Natural killer cell (primary cell): ENCODE data around the gene ZNF205. TPM values are rescaled to one million over a fixed set of nuclear protein-coding genes. Genes with fewer than 3 reads are reported as not detected.

Experiments used
- ATAC-seq, 3 donors: fragments of 150-1000 bp in 2 of 3; fragments of 200-7000 bp in 1 of 3; cut with Tn5 transposase; 1 replicate in 1 of 3; 2 replicates in 2 of 3; pipeline ENCODE4 v1.10.0; 2021; ENCODE audit warnings: mild to moderate bottlenecking in 2 of 3, moderate library complexity in 2 of 3
- DNase-seq, 2 donors: peaks; one replicate each; pipeline versions ENCODE4 v3.0.0 to v3.0.0-alpha.2; 2013 to 2021; ENCODE audit warnings: mixed read lengths in 1 of 2
- H3K27ac ChIP-seq: one replicate; pipeline ENCODE4 v1.5.1; 2013; ENCODE audit warnings: mild to moderate bottlenecking, low read length
- H3K27me3 ChIP-seq: one replicate; pipeline ENCODE4 v1.6.1; 2013; ENCODE audit warnings: low read length; ENCODE audit not compliant: control insufficient read depth, insufficient read depth
- H3K36me3 ChIP-seq: one replicate; pipeline ENCODE4 v1.6.1; 2013; ENCODE audit warnings: low read length; ENCODE audit not compliant: control insufficient read depth, insufficient read depth
- H3K4me1 ChIP-seq: one replicate; pipeline ENCODE4 v1.6.1; 2013; ENCODE audit warnings: low read length; ENCODE audit not compliant: control insufficient read depth, insufficient read depth
- H3K4me3 ChIP-seq: one replicate; pipeline ENCODE4 v1.5.1; 2013; ENCODE audit warnings: low read length
- H3K9me3 ChIP-seq: one replicate; pipeline ENCODE4 v1.6.1; 2013; ENCODE audit warnings: low read length; ENCODE audit not compliant: control insufficient read depth, insufficient read depth
- H3K27ac Mint-ChIP-seq, 2 donors: one replicate each; pipeline ENCODE4 v1.8.0; 2022; ENCODE audit warnings: mild to moderate bottlenecking in 2 of 2, mixed read lengths in 2 of 2, moderate library complexity in 1 of 2
- H3K27me3 Mint-ChIP-seq, 2 donors: one replicate each; pipeline ENCODE4 v1.8.0; 2022; ENCODE audit warnings: low read depth in 2 of 2, mixed read lengths in 2 of 2
- H3K36me3 Mint-ChIP-seq: one replicate; pipeline ENCODE4 v1.8.0; 2022; ENCODE audit warnings: mixed read lengths
- H3K4me1 Mint-ChIP-seq, 2 donors: one replicate each; pipeline ENCODE4 v1.8.0; 2022; ENCODE audit warnings: mixed read lengths in 2 of 2
- H3K4me3 Mint-ChIP-seq: one replicate; pipeline ENCODE4 v1.8.0; 2022; ENCODE audit warnings: mild to moderate bottlenecking, moderate library complexity, mixed read lengths
- H3K9me3 Mint-ChIP-seq, 2 donors: one replicate each; pipeline ENCODE4 v1.8.0; 2022; ENCODE audit warnings: mixed read lengths in 2 of 2
- WGBS: methylation state at CpG from one replicate; pipeline ENCODE4 v1.1.7; 2013; ENCODE audit warnings: missing lambda C conversion rate; ENCODE audit not compliant: insufficient coverage; 5-methylcytosine and 5-hydroxymethylcytosine counted together
- intact Hi-C: fragments of 100-400 bp; cut with micrococcal nuclease; formaldehyde crosslinking; loops from one replicate; pipeline ENCODE4 v1.14.2; 2022
- total RNA-seq, 4 donors: library from RNA; stranded (reverse); fragments of 120-200 nt in 1 of 4; gene quantifications; one replicate each; pipeline versions ENCODE4 v1.2.3 to v1.2.4, GENCODE V29; 2013 to 2022
- TF ChIP-seq, protein P1 (sequence below): fragments of 200-600 bp; IDR thresholded peaks from one replicate; pipeline ENCODE4 v1.8.0; 2022; ENCODE audit warnings: antibody characterized with exemption

The ZNF205 gene
- total RNA-seq = under 1 TPM in 1 of 3 donors, not detected in 2; 0.16 TPM
- total RNA-seq (2013) = 0.16 TPM

DNA sequence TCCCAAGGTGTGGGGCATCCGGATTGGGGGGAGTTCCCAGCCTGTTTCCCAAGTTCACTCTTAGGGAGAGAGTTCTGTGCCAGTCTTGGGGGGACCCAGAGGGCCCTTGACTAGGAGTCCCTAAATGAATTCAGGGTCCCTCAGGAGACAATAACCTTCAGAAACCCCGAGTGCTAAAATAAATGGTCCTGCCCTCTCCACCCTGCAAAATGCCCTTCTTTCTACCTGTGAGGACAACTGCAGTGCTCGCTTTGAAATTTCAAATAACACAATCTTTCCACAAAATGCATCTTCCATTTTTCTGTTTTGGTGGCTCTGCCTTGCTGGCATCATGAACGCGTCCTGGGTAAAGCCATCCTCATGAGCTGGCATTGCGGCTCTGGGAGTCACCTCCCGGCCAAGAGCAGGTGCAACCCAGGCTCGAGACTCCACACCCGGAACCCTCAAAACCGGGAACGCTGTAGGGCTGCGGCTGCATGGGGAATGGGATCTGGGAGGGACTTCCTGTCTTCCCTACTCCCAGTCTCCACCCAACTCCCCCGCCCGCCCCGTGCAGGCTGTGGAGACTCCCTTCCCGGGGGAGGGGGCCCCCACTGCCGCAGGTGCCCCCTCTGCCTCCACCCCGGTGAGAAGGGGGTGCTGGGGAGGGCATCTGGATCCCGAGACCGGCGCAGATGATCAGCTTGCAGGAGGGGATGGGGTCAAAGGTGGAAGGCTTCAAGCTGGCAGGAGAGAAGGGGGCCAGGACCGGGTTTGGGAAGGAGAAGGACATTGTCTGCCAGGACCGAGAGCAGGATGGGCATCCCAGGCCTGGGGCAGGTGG is at the start of gene ZNF205:
Gene ZNF205 (plus strand): TSS at position 529 of the 823 bp plus-strand sequence. CDS start 845 bp downstream, outside the sequence.
- ATAC-seq (no peak), DNase-seq (no peak)
- H3K4me1 ChIP-seq = peaks cover 2% of the 10 kb centered on the region
- Mint-ChIP-seq H3K27me3 (no peaks in the 10 kb centered on the region), H3K36me3 (no peaks in the 10 kb centered on the region), H3K4me3 (no peak within 1 kb of the TSS), H3K4me1 (peaks cover 2% of the 10 kb centered on the region in 2 donors), H3K9me3 (no peaks in the 10 kb centered on the region), H3K27ac (no peak within 1 kb of the TSS)
- intact Hi-C loops = no loop called here
- TF ChIP-seq, protein P1, sequence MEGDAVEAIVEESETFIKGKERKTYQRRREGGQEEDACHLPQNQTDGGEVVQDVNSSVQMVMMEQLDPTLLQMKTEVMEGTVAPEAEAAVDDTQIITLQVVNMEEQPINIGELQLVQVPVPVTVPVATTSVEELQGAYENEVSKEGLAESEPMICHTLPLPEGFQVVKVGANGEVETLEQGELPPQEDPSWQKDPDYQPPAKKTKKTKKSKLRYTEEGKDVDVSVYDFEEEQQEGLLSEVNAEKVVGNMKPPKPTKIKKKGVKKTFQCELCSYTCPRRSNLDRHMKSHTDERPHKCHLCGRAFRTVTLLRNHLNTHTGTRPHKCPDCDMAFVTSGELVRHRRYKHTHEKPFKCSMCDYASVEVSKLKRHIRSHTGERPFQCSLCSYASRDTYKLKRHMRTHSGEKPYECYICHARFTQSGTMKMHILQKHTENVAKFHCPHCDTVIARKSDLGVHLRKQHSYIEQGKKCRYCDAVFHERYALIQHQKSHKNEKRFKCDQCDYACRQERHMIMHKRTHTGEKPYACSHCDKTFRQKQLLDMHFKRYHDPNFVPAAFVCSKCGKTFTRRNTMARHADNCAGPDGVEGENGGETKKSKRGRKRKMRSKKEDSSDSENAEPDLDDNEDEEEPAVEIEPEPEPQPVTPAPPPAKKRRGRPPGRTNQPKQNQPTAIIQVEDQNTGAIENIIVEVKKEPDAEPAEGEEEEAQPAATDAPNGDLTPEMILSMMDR = no peak
- H3K27me3 ChIP-seq = no peaks in the 10 kb centered on the region
- H3K27ac ChIP-seq = no peak within 1 kb of the TSS
- H3K36me3 ChIP-seq = no peaks in the 10 kb centered on the region
- no peaks in the 10 kb centered on the region for H3K9me3 ChIP-seq
- 38% methylated on average over 17 of the region's 23 CpGs for WGBS
- H3K4me3 ChIP-seq = no peak within 1 kb of the TSS

DNA sequence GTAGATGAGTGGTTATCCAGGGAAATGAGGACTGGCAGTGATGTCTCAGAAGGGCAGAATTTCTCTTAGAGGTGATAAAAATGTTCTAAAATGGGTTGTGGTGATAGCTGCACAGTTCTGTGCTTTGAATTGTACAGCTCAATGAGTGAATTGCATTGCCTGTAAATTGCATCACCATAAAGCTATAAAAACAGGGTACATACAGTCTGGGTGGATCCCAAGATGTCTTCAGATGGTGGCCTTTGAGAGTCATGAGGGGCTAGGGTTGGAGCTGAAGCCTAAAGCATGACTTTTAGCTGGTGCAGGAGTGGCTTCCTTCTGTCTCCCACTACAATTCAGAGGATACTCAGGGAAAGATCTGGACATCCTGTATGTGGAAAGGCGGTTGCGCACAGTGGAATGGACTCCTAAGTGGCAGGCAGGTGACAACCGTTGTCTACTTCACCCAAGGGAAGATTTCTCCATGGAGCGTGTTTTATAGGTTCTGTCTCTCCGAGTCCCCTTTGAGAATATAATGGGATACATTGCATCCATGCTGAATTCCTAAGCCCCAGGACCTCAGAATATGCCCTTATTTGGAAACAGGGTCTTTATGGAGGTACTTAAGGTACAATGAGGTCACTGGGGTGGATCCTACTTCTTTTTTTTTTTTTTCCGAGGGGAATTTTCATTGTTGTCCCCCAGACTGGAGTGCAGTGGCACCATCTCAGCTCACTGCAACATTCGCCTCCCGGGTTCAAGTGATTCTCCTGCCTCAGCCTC is 48.6 kb upstream of the ZNF205 start:
- H3K36me3 Mint-ChIP-seq = no peaks in the 10 kb centered on the region
- no peaks in the 10 kb centered on the region for H3K9me3 ChIP-seq
- H3K9me3 Mint-ChIP-seq = no peaks in the 10 kb centered on the region
- H3K4me1 Mint-ChIP-seq = peaks cover 25 to 64% of the 10 kb centered on the region in 2 donors
- 98% methylated on average over 8 of the region's 8 CpGs for WGBS
- H3K4me3 Mint-ChIP-seq = peak overlapping the region; percentile 18
- H3K4me1 ChIP-seq = peaks cover 61% of the 10 kb centered on the region
- no peaks in the 10 kb centered on the region for H3K27me3 ChIP-seq
- H3K27me3 Mint-ChIP-seq = no peaks in the 10 kb centered on the region
- TF ChIP-seq, protein P1 = no peak
- H3K27ac ChIP-seq = peak overlapping the region; percentile 19
- H3K4me3 ChIP-seq = no peak overlapping the region
- intact Hi-C loops = no loop called here
- H3K36me3 ChIP-seq = peaks cover 9% of the 10 kb centered on the region
- peak overlapping the region; percentile 92 to 95 for H3K27ac Mint-ChIP-seq
- no peak for ATAC-seq
- peak in 1 of 2 donors; percentile 18 for DNase-seq

DNA sequence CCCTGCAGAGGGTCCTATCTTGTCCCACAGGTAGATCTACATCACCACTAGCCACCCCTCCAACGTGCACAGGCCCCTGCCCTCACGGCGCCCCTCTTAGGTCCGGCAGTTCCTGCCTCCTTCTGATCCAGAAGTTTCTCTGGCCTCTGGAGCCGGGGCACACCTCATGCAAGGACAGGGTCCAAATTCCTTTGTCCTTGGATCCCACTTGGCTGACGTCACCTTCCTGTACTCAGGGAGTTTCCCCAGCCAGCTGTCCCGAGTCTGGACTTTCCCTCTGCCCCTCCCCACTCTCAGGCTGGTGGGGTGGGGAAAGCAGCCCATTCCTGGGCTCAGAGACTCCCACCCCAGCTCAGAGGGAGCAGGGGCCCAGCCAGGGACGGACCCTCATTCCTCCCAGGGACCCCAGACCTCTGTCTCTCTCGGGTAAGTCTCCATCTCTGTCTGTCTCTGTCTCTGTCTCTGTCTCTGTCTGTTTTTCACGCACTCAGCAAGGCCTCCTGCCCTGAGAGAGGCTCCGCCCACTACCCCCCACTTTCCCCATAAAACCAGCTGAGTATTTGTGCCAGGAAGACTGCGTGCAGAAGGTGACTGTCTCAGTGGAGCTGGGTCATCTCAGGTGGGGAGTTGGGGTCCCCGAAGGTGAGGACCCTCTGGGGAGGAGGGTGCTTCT is 47.2 kb upstream of the ZNF205 start, which contains the start of gene IL32:
Gene IL32 (plus strand): TSS at position 572 of the 673 bp plus-strand sequence. CDS start 172 bp downstream, outside the sequence.
- H3K27ac ChIP-seq = peak within 1 kb of the TSS; percentile 90
- peak; percentile 58 to 66 (median 65) for ATAC-seq
- peaks cover 66% of the 10 kb centered on the region for H3K4me1 ChIP-seq
- no peaks in the 10 kb centered on the region for H3K9me3 Mint-ChIP-seq
- no peaks in the 10 kb centered on the region for H3K27me3 ChIP-seq
- peak within 1 kb of the TSS; percentile 96 for H3K4me3 Mint-ChIP-seq
- H3K36me3 ChIP-seq = peaks cover 13% of the 10 kb centered on the region
- no peaks in the 10 kb centered on the region for H3K27me3 Mint-ChIP-seq
- H3K4me1 Mint-ChIP-seq = peaks cover 30 to 65% of the 10 kb centered on the region in 2 donors
- H3K4me3 ChIP-seq = peak within 1 kb of the TSS; percentile 55
- TF ChIP-seq, protein P1 = no peak
- peak within 1 kb of the TSS; percentile 92 to 95 for H3K27ac Mint-ChIP-seq
- peak; percentile 34 to 89 for DNase-seq
- no peaks in the 10 kb centered on the region for H3K36me3 Mint-ChIP-seq
- H3K9me3 ChIP-seq = no peaks in the 10 kb centered on the region
- 59% methylated on average over 12 of the region's 13 CpGs for WGBS
- intact Hi-C loops = no loop called here
